KOPT-K1 (cell line): ENCODE measurements around the gene VPS52.

ENCODE experiments used
- H3K27ac ChIP-seq: fragments of 200-600 bp; sonication (generic); 2 replicates; pipeline ENCODE4 v1.5.1; 2016; ENCODE audit warnings: antibody characterized with exemption, mild to moderate bottlenecking, low read depth, low read length; ENCODE audit not compliant: poor library complexity, severe bottlenecking
- H3K36me3 ChIP-seq: fragments of 200-600 bp; sonication (generic); 2 replicates; pipeline ENCODE4 v1.5.1; 2017; ENCODE audit warnings: antibody characterized with exemption, mild to moderate bottlenecking, low read length, moderate library complexity; ENCODE audit not compliant: insufficient read depth
- H3K9me3 ChIP-seq: fragments of 200-600 bp; sonication (generic); 2 replicates; pipeline ENCODE4 v1.5.1; 2017; ENCODE audit warnings: antibody characterized with exemption, low read length, mild to moderate bottlenecking; ENCODE audit not compliant: insufficient read depth, poor library complexity, severe bottlenecking

Gene VPS52

GRCh38 chr6:33205191-33206026 is 66.3 kb downstream of the VPS52 start:
- peaks cover 35% of the 10 kb centered on the region for H3K36me3 ChIP-seq
- H3K9me3 ChIP-seq = no peaks in the 10 kb centered on the region
- H3K27ac ChIP-seq = peak overlapping the region; percentile 73

GRCh38 chr6:33204415-33205190 is 67.1 kb downstream of the VPS52 start, which contains the start of gene HSD17B8:
TSS of gene HSD17B8 (plus strand) at chr6:33204655. CDS start at chr6:33204669, 14 bp downstream.
- Histone ChIP-seq H3K27ac (peak within 1 kb of the TSS; percentile 73), H3K9me3 (no peaks in the 10 kb centered on the region), H3K36me3 (peaks cover 27% of the 10 kb centered on the region)

GRCh38 chr6:33204165-33204414 is 67.6 kb downstream of the VPS52 start:
- no peaks in the 10 kb centered on the region for H3K9me3 ChIP-seq
- peak overlapping the region; percentile 73 for H3K27ac ChIP-seq
- peaks cover 25% of the 10 kb centered on the region for H3K36me3 ChIP-seq

DNA sequence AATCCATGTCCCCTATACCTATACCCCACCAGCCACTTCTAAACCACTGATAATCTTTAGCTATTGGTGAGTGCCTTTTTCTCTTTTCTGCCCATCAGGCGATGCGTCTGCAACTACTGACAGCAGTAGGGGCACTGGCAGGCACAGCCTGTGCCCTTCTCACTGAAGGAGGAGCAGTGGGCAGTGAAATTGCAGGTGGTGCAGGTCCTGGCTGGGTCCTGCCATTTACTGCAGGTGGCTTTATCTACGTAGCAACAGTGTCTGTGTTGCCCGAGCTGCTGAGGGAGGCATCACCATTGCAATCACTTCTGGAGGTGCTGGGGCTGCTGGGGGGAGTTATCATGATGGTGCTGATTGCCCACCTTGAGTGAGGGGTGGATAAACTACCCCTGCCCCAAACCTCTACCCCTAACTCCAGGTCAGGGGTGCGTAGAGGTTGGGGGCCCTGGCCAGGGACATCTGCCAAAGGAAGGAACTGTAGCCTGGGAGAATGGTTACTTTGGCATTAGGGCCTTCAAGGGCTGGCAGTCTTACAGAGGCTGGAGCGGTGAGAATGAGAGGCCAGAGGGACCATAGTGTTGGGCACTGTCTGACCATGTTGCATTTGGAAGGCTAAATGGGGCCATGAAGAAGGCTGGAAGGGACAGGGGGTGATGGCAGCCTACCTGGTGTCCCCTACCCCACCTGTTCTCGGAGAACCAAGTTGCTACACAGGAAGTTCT is 68.1 kb downstream of the VPS52 start:
- H3K36me3 ChIP-seq = peaks cover 25% of the 10 kb centered on the region
- H3K9me3 ChIP-seq = no peaks in the 10 kb centered on the region
- H3K27ac ChIP-seq = peak overlapping the region; percentile 73

GRCh38 chr6:33202799-33203198 is 68.9 kb downstream of the VPS52 start:
- Histone ChIP-seq H3K27ac (no peak overlapping the region), H3K9me3 (no peaks in the 10 kb centered on the region)

GRCh38 chr6:33201935-33202334 is 69.7 kb downstream of the VPS52 start:
- Histone ChIP-seq H3K27ac (peak overlapping the region; percentile 96), H3K9me3 (no peaks in the 10 kb centered on the region), H3K36me3 (peaks cover 33% of the 10 kb centered on the region)

More at GRCh38 chr6:33202799-33203198, 68.9 kb downstream of the VPS52 start:
- H3K36me3 ChIP-seq = peaks cover 25% of the 10 kb centered on the region

- H3K9me3 ChIP-seq = no peaks in the 10 kb centered on the region
- peak overlapping the region; percentile 96 for H3K27ac ChIP-seq
- peaks cover 40% of the 10 kb centered on the region for H3K36me3 ChIP-seq
These were observed 70.5 kb downstream of the VPS52 start for GRCh38 chr6:33201147-33201545.
